Transverse colon (tissue), 4 donors: ENCODE measurements around the gene WDR18. TPM values are rescaled to one million over a fixed set of nuclear protein-coding genes. Genes with fewer than 3 reads are reported as not detected.

Experiments used
- DNase-seq: peaks from one replicate; pipeline ENCODE4 v3.0.0-alpha.2; 2019
- H3K27ac ChIP-seq, 4 donors: fragments of 200-600 bp; sonication (generic); 2 replicates each; pipeline ENCODE4 v1.5.1; 2016 to 2018; ENCODE audit warnings: inconsistent platforms in 4 of 4
- H3K27me3 ChIP-seq: fragments of 200-600 bp; sonication (generic); 2 replicates; pipeline ENCODE4 v1.5.1; 2017; ENCODE audit warnings: inconsistent platforms
- H3K36me3 ChIP-seq, 4 donors: fragments of 200-600 bp; sonication (generic); 2 replicates each; pipeline ENCODE4 v1.5.1; 2017 to 2019; ENCODE audit warnings: inconsistent platforms in 4 of 4
- H3K4me1 ChIP-seq, 4 donors: fragments of 200-600 bp; sonication (generic); 2 replicates each; pipeline ENCODE4 v1.5.1; 2017 to 2020; ENCODE audit warnings: inconsistent platforms in 4 of 4
- H3K4me3 ChIP-seq, 4 donors: fragments of 200-600 bp; sonication (generic); 1 replicate in 1 of 4; 2 replicates in 3 of 4; pipeline versions ENCODE4 v1.5.1 to v1.6.1; 2017 to 2019; ENCODE audit warnings: inconsistent platforms in 4 of 4
- H3K9me3 ChIP-seq, 2 donors: fragments of 200-600 bp; sonication (generic); 2 replicates each; pipeline ENCODE4 v1.5.1; 2017 to 2019; ENCODE audit warnings: inconsistent platforms in 2 of 2
- CTCF ChIP-seq, 5 experiments: fragments of 200-600 bp in 3 of 5; fragments of 450-650 bp in 2 of 5; sonication (generic) in 3 of 5; IDR thresholded peaks; 1 replicate in 2 of 5; 2 replicates in 3 of 5; pipeline ENCODE4 v1.5.1; 2016 to 2017; ENCODE audit warnings: antibody characterized with exemption in 5 of 5, inconsistent platforms in 3 of 5, mild to moderate bottlenecking in 2 of 5, moderate library complexity in 1 of 5
- EP300 ChIP-seq: sonication (generic); formaldehyde crosslinking; IDR thresholded peaks from one replicate; pipeline ENCODE4 v1.6.1; 2017; ENCODE audit warnings: antibody characterized with exemption, low read depth
- POLR2A ChIP-seq: fragments of 450-650 bp; IDR thresholded peaks from one replicate; pipeline ENCODE4 v1.6.1; 2016; ENCODE audit warnings: antibody characterized with exemption, mild to moderate bottlenecking, moderate library complexity
- POLR2AphosphoS5 ChIP-seq, 3 donors: sonication (generic); formaldehyde crosslinking; IDR thresholded peaks; one replicate each; pipeline ENCODE4 v1.6.1; 2016; ENCODE audit warnings: antibody characterized with exemption in 3 of 3
- whole genome bisulfite sequencing, 2 donors: methylation state at CpG; one replicate each; pipeline ENCODE4 v1.1.5; 2018; ENCODE audit warnings: low coverage in 1 of 2; 5-methylcytosine and 5-hydroxymethylcytosine counted together
- in situ Hi-C, 4 donors: fragments of 200-750 bp; cut with MboI; loops; one replicate each; pipeline versions ENCODE4 v1.15.0 to v1.15.1; 2017; ENCODE audit warnings: low sequenced_read_pairs in 3 of 4, low pct_ligation_motif_present in 1 of 4, low pct_unique_long_range_greater_than_20kb in 1 of 4
- intact Hi-C: fragments of 100-400 bp; cut with DNase I; formaldehyde crosslinking; loops from one replicate; pipeline ENCODE4 v1.15.1; 2023; ENCODE audit warnings: low total_unique reads
- total RNA-seq, 4 donors: library from RNA; depleted of rRNA; stranded (reverse); fragments of >200 nt; gene quantifications; one replicate each; pipeline ENCODE4 v1.1.0, GENCODE V29; 2016

The WDR18 gene
- total RNA-seq, 4 donors from 2014 or later, result 23.1 to 47.4 (median 39.0) TPM

GRCh38 chr19:991174-991931 is 7.2 kb downstream of the WDR18 start:
- 91% methylated on average over 13 of the region's 47 CpGs; no CpG with 5 or more reads in 1 of the 2 donors for WGBS, 2 donors
- DNase-seq, result peak; percentile 37
- in situ Hi-C loops (loop anchor here in 1 of 4 donors (25.0 kb wide), 1 partner anchor 129 kb away; the partner anchor contains the start of genes CFD and ELANE), intact Hi-C loops (no loop called here)
- no peak overlapping the region for H3K4me3 ChIP-seq
- peaks cover 6 to 7% (median 6%) of the 10 kb centered on the region in 4 donors for H3K4me1 ChIP-seq
- H3K27me3 ChIP-seq, result peaks cover 21% of the 10 kb centered on the region
- TF ChIP-seq EP300 (no peak), CTCF (IDR thresholded peaks at IDR 0.05) (no peak), POLR2A (no peak), POLR2AphosphoS5 (IDR thresholded peaks at IDR 0.05) (no peak)
- no peaks in the 10 kb centered on the region for H3K36me3 ChIP-seq
- H3K9me3 ChIP-seq, result no peaks in the 10 kb centered on the region
- H3K27ac ChIP-seq, result no peak overlapping the region

DNA sequence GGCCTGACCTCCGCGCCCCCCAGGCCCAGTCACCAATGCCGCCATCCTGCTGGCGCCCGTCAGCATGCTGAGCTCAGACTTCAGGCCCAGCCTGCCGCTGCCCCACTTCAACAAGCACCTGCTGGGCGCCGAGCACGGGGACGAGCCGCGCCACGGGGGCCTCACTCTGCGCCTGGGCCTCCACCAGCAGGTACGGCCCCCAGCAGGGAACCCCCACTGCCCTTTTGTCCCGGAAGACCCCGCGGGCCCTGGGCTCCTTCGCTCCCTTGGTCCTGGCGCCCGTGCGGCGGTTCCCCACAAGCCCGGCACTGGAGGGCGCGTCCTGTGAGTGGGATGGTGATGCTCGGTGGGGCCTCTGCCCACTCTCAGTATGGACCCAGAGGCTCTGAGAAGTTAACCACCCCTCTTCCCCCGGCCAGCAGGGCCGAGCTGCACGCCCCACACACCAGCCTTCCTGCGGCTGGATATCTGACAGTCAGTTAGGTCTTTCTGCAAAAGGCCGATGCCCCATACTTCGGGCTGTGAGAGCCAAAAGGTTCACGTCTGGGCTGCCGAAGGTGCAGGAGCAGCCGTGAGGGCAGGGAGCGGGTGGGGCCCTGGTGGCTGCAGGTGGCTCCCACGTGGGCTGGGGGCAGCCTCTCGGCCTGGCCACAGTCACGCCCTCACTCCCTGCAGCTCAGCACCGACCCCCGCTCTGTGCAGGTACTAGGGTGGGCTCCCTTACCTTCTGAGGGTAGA is 8.0 kb downstream of the WDR18 start:
- in situ Hi-C loops (loop anchor here in 1 of 4 donors (25.0 kb wide), 1 partner anchor 130 kb away; the partner anchor contains the start of genes CFD and ELANE), intact Hi-C loops (no loop called here)
- no peak for DNase-seq
- no peak overlapping the region for H3K27ac ChIP-seq
- H3K4me3 ChIP-seq, result no peak overlapping the region
- H3K9me3 ChIP-seq, result no peaks in the 10 kb centered on the region
- TF ChIP-seq POLR2AphosphoS5 (IDR thresholded peaks at IDR 0.05) (no peak), EP300 (no peak), CTCF (IDR thresholded peaks at IDR 0.05) (no peak), POLR2A (no peak)
- WGBS, 2 donors, result 95% methylated on average over 35 of the region's 42 CpGs; no CpG with 5 or more reads in 1 of the 2 donors
- H3K27me3 ChIP-seq, result peaks cover 28% of the 10 kb centered on the region
- H3K4me1 ChIP-seq, result peaks cover 6 to 10% (median 9%) of the 10 kb centered on the region in 4 donors
- no peaks in the 10 kb centered on the region for H3K36me3 ChIP-seq

GRCh38 chr19:992670-993055 is 8.5 kb downstream of the WDR18 start:
- Histone ChIP-seq H3K4me3 (no peak overlapping the region), H3K9me3 (no peaks in the 10 kb centered on the region), H3K36me3 (no peaks in the 10 kb centered on the region), H3K4me1 (peaks cover 6 to 10% (median 9%) of the 10 kb centered on the region in 4 donors), H3K27ac (no peak overlapping the region), H3K27me3 (peaks cover 34% of the 10 kb centered on the region)
- TF ChIP-seq POLR2AphosphoS5 (IDR thresholded peaks at IDR 0.05) (no peak), CTCF (IDR thresholded peaks at IDR 0.05) (no peak), EP300 (no peak), POLR2A (no peak)
- intact Hi-C loops (no loop called here), in situ Hi-C loops (loop anchor here in 1 of 4 donors (25.0 kb wide), 1 partner anchor 130 kb away; the partner anchor contains the start of genes CFD and ELANE)
- 92% methylated on average over 13 of the region's 13 CpGs; no CpG with 5 or more reads in 1 of the 2 donors for WGBS, 2 donors
- no peak for DNase-seq

DNA sequence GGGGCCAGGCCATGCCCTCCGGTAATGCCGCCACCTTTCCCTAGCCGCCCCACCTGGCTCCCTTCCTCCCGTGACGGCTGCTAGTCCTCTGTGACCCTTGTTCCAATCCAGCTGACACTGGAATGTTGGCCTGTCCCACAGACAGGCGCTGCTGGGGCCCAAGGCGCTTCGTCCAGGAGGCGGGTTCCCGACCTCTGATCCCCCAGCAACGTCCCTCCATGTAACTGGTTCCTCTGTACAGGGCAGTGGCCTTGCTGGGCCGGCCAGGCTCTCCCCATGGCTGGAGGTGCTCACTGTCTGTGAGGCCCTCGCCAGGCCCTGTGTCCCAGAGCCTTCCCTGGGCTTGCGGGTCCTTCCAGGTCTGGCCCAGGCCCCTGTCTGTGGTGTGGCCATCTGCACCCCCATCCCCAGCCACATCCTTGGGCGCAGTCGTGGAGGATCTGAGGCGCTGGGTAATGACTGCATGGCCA is 9.3 kb downstream of the WDR18 start:
- H3K36me3 ChIP-seq, result no peaks in the 10 kb centered on the region
- no peak for TF ChIP-seq EP300
- no peak for TF ChIP-seq CTCF (IDR thresholded peaks at IDR 0.05)
- H3K9me3 ChIP-seq, result no peaks in the 10 kb centered on the region
- WGBS, 2 donors, result 95% methylated on average over 17 of the region's 17 CpGs; no CpG with 5 or more reads in 1 of the 2 donors
- peaks cover 6 to 10% (median 9%) of the 10 kb centered on the region in 4 donors for H3K4me1 ChIP-seq
- no peak for DNase-seq
- in situ Hi-C loops (loop anchor here in 1 of 4 donors (25.0 kb wide), 1 partner anchor 131 kb away; the partner anchor contains the start of genes CFD and ELANE), intact Hi-C loops (no loop called here)
- no peak overlapping the region for H3K4me3 ChIP-seq
- peaks cover 41% of the 10 kb centered on the region for H3K27me3 ChIP-seq
- no peak overlapping the region for H3K27ac ChIP-seq
